Colonic mucosa (tissue), 4 donors: Measurements from ENCODE around the gene DIP2A. TPM values are rescaled to one million over a fixed set of nuclear protein-coding genes. Genes with fewer than 3 reads are reported as not detected.

Experiments
- DNase-seq: peaks from one replicate; pipeline ENCODE4 v3.0.0-alpha.2; 2020
- H3K27ac ChIP-seq: fragments of 200-600 bp; one replicate; pipeline ENCODE4 v1.8.0; 2021
- H3K27me3 ChIP-seq: fragments of 200-600 bp; one replicate; pipeline ENCODE4 v1.8.0; 2021
- H3K36me3 ChIP-seq: fragments of 200-600 bp; one replicate; pipeline ENCODE4 v1.8.0; 2021
- H3K4me1 ChIP-seq: fragments of 200-600 bp; one replicate; pipeline ENCODE4 v1.8.0; 2021; ENCODE audit warnings: mild to moderate bottlenecking
- H3K4me3 ChIP-seq: fragments of 200-600 bp; one replicate; pipeline ENCODE4 v1.8.0; 2021
- H3K9ac ChIP-seq, 2 donors: one replicate each; pipeline ENCODE4 v1.7.0; 2013; ENCODE audit warnings: control low read depth in 2 of 2, low read depth in 2 of 2, low read length in 2 of 2
- H3K9me3 ChIP-seq: fragments of 200-600 bp; one replicate; pipeline ENCODE4 v1.8.0; 2021
- intact Hi-C: fragments of 100-400 bp; cut with DNase I; formaldehyde crosslinking; loops from one replicate; pipeline ENCODE4 v1.14.1; 2022
- total RNA-seq, 2 donors: library from RNA; stranded (reverse); fragmentation: NEBNext Ultra II Directional in 1 of 2; extraction: Animal tissue kit (Norgen Biotek cat#: 25700) in 1 of 2; gene quantifications; one replicate each; pipeline ENCODE4 v1.2.1, GENCODE V29; 2021
- TF ChIP-seq, protein P1 (sequence below): fragments of 200-600 bp; IDR thresholded peaks from one replicate; pipeline ENCODE4 v1.8.0; 2022; ENCODE audit warnings: antibody characterized with exemption, mild to moderate bottlenecking
- donor health status: healthy.
- donor health status: DM: no; HTN: no; CAD: no.
- donor health status: DM: no; HTN: no; CAD: no.

The DIP2A gene
- total RNA-seq, 2 donors from 2014 or later, result 40.4 to 41.0 TPM

DNA sequence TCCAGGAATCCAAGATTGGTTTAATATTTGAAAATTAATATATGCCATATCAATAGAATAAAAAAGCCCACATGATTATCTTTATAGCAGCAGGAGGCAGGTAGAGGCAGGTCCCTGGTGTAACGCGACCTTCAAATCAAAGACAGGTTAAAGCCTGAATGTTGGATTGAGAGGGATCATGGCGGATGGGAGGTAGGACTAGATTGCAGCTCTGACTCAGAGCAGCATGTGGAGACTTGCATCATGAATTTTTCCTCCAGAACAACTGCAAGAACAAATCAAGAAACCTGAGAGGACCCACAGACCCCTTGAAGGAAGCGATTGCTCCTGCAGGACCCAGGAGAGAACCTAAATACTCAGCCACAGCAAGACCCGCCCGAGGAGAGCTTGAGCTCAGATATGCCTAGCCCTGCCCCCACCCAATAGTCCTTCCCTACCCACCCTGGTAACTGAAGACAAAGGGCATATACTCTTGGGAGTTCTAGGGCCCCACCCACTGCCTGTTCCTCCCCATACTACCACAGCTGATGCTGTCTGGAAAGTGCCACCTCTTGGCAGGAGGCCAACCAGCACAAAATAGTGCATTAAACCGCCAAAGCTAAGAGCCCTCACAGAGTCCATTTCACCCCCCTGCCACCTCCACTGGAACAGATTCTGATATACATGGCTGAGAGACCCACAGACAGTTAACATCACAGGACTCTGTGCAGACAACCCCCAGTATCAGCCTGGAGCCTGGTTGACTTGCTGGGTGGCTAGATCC, 126.7 kb downstream of the DIP2A start:
- no peaks in the 10 kb centered on the region for H3K4me1 ChIP-seq
- no peak overlapping the region for H3K9ac ChIP-seq
- H3K9me3 ChIP-seq, result no peaks in the 10 kb centered on the region
- H3K27me3 ChIP-seq, result no peaks in the 10 kb centered on the region
- TF ChIP-seq, protein P1, sequence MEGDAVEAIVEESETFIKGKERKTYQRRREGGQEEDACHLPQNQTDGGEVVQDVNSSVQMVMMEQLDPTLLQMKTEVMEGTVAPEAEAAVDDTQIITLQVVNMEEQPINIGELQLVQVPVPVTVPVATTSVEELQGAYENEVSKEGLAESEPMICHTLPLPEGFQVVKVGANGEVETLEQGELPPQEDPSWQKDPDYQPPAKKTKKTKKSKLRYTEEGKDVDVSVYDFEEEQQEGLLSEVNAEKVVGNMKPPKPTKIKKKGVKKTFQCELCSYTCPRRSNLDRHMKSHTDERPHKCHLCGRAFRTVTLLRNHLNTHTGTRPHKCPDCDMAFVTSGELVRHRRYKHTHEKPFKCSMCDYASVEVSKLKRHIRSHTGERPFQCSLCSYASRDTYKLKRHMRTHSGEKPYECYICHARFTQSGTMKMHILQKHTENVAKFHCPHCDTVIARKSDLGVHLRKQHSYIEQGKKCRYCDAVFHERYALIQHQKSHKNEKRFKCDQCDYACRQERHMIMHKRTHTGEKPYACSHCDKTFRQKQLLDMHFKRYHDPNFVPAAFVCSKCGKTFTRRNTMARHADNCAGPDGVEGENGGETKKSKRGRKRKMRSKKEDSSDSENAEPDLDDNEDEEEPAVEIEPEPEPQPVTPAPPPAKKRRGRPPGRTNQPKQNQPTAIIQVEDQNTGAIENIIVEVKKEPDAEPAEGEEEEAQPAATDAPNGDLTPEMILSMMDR, result no peak
- intact Hi-C loops, result no loop called here
- no peaks in the 10 kb centered on the region for H3K36me3 ChIP-seq
- no peak for DNase-seq
- H3K27ac ChIP-seq, result no peak overlapping the region
- H3K4me3 ChIP-seq, result no peak overlapping the region

DNA sequence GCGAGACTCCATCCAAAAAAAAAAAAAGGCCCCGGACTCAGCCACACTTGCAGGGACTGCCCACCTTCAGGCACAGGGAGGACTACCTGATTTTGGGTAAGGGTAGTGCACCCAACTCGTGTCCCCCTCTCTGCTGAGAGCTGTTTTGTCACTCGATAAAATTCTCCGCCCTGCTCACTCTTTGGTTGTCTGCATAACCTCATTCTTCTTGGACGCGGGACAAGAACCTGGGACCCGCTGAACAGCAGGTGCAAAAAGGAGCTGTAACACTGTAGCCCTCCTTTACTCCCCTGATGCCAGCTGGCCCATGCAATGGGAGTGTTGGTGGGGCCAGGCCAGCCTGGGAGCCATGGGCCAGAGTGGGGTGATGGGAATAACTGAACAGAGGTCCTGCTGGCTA, 135.6 kb downstream of the DIP2A start:
- TF ChIP-seq, protein P1, result no peak
- no peak overlapping the region for H3K9ac ChIP-seq
- DNase-seq, result no peak
- H3K36me3 ChIP-seq, result no peaks in the 10 kb centered on the region
- intact Hi-C loops, result no loop called here
- no peaks in the 10 kb centered on the region for H3K4me1 ChIP-seq
- no peak overlapping the region for H3K27ac ChIP-seq
- H3K9me3 ChIP-seq, result no peaks in the 10 kb centered on the region
- H3K4me3 ChIP-seq, result no peak overlapping the region
- no peaks in the 10 kb centered on the region for H3K27me3 ChIP-seq

DNA sequence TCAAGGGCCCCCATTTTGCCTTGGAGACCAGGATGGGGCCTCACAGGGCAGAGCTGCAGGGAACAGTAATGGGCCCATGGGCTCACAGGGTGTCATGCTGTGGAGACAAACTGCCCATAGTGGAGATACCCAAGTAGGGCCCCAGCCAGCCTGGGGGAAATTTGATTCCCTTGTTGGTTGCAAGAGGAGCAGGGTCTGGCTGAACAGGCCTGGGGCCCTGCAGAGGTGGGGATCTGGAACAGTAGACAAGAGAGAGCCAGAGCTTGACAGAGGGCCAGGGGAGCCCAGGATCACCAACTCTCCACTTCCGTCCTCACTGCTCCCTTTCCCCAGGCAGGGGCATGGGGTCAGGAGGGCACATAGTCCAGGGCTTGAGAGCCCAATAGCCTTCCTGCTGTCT, 137.5 kb downstream of the DIP2A start:
- Histone ChIP-seq H3K9me3 (no peaks in the 10 kb centered on the region), H3K27me3 (no peaks in the 10 kb centered on the region), H3K9ac (no peak overlapping the region), H3K36me3 (no peaks in the 10 kb centered on the region), H3K4me1 (no peaks in the 10 kb centered on the region), H3K4me3 (no peak overlapping the region), H3K27ac (no peak overlapping the region)
- TF ChIP-seq, protein P1, result no peak
- intact Hi-C loops, result no loop called here
- no peak for DNase-seq

DNA sequence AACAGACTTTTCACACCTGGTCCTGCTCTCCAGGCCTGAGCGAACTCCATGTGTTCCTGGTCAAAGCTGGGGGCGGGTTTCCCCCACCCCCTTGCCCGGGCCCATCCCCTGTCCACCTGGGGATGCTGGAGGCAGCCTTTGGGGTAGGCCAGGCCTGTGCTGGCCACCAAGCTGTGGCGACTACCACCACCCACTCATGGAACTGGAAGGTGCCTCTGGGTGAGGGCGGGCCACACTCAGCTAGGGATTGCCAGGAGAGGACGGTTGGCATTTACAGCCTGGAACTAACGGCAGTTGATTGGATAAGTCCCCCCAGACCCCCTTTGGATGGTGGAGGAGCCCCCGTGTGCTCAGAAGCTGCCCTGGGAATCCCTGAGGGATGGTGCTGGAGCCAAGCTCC, 138.3 kb downstream of the DIP2A start:
- Histone ChIP-seq H3K9ac (no peak overlapping the region), H3K4me3 (no peak overlapping the region), H3K27me3 (no peaks in the 10 kb centered on the region), H3K4me1 (no peaks in the 10 kb centered on the region), H3K9me3 (no peaks in the 10 kb centered on the region), H3K36me3 (no peaks in the 10 kb centered on the region), H3K27ac (no peak overlapping the region)
- DNase-seq, result no peak
- TF ChIP-seq, protein P1, result no peak
- intact Hi-C loops, result no loop called here

DNA sequence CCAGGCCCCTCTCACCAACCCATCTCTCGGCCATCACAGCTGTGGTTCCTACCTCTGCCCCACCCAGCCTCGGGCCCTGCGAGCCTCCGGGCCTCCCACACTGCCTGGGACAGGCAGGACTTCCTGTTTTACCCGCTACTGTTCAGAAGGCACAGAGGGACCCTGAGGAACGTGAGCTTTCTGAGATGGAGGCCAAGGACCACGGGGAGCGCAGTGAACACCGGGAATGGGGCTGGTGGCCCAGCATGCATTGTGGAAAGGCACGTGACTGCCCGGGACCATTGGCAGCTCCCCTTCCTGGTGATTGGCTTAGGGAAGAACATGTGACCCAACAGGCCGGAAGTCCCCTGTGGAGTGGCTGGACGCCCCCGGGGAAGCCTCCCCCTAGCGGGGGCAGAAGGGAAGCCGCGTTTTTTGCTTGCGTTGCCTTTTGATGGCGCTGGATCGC, 139.2 kb downstream of the DIP2A start:
- H3K9me3 ChIP-seq, result no peaks in the 10 kb centered on the region
- no peaks in the 10 kb centered on the region for H3K4me1 ChIP-seq
- no peaks in the 10 kb centered on the region for H3K27me3 ChIP-seq
- no peak overlapping the region for H3K4me3 ChIP-seq
- no peaks in the 10 kb centered on the region for H3K36me3 ChIP-seq
- intact Hi-C loops, result no loop called here
- H3K9ac ChIP-seq, result no peak overlapping the region
- TF ChIP-seq, protein P1, result no peak
- DNase-seq, result no peak
- no peak overlapping the region for H3K27ac ChIP-seq
